Natural killer cell (primary cell): Measurements from ENCODE around the gene CHCHD3. TPM values are rescaled to one million over a fixed set of nuclear protein-coding genes. Genes with fewer than 3 reads are reported as not detected.

ENCODE experiments used
- ATAC-seq, 3 donors: fragments of 150-1000 bp in 2 of 3; fragments of 200-7000 bp in 1 of 3; cut with Tn5 transposase; 1 replicate in 1 of 3; 2 replicates in 2 of 3; pipeline ENCODE4 v1.10.0; 2021; ENCODE audit warnings: mild to moderate bottlenecking in 2 of 3, moderate library complexity in 2 of 3
- DNase-seq, 2 donors: peaks; one replicate each; pipeline versions ENCODE4 v3.0.0 to v3.0.0-alpha.2; 2013 to 2021; ENCODE audit warnings: mixed read lengths in 1 of 2
- H3K27ac ChIP-seq: one replicate; pipeline ENCODE4 v1.5.1; 2013; ENCODE audit warnings: mild to moderate bottlenecking, low read length
- H3K27me3 ChIP-seq: one replicate; pipeline ENCODE4 v1.6.1; 2013; ENCODE audit warnings: low read length; ENCODE audit not compliant: control insufficient read depth, insufficient read depth
- H3K36me3 ChIP-seq: one replicate; pipeline ENCODE4 v1.6.1; 2013; ENCODE audit warnings: low read length; ENCODE audit not compliant: control insufficient read depth, insufficient read depth
- H3K4me1 ChIP-seq: one replicate; pipeline ENCODE4 v1.6.1; 2013; ENCODE audit warnings: low read length; ENCODE audit not compliant: control insufficient read depth, insufficient read depth
- H3K4me3 ChIP-seq: one replicate; pipeline ENCODE4 v1.5.1; 2013; ENCODE audit warnings: low read length
- H3K9me3 ChIP-seq: one replicate; pipeline ENCODE4 v1.6.1; 2013; ENCODE audit warnings: low read length; ENCODE audit not compliant: control insufficient read depth, insufficient read depth
- H3K27ac Mint-ChIP-seq, 2 donors: one replicate each; pipeline ENCODE4 v1.8.0; 2022; ENCODE audit warnings: mild to moderate bottlenecking in 2 of 2, mixed read lengths in 2 of 2, moderate library complexity in 1 of 2
- H3K27me3 Mint-ChIP-seq, 2 donors: one replicate each; pipeline ENCODE4 v1.8.0; 2022; ENCODE audit warnings: low read depth in 2 of 2, mixed read lengths in 2 of 2
- H3K36me3 Mint-ChIP-seq: one replicate; pipeline ENCODE4 v1.8.0; 2022; ENCODE audit warnings: mixed read lengths
- H3K4me1 Mint-ChIP-seq, 2 donors: one replicate each; pipeline ENCODE4 v1.8.0; 2022; ENCODE audit warnings: mixed read lengths in 2 of 2
- H3K4me3 Mint-ChIP-seq: one replicate; pipeline ENCODE4 v1.8.0; 2022; ENCODE audit warnings: mild to moderate bottlenecking, moderate library complexity, mixed read lengths
- H3K9me3 Mint-ChIP-seq, 2 donors: one replicate each; pipeline ENCODE4 v1.8.0; 2022; ENCODE audit warnings: mixed read lengths in 2 of 2
- CTCF ChIP-seq: fragments of 200-600 bp; IDR thresholded peaks from one replicate; pipeline ENCODE4 v1.8.0; 2022; ENCODE audit warnings: antibody characterized with exemption
- WGBS: methylation state at CpG from one replicate; pipeline ENCODE4 v1.1.7; 2013; ENCODE audit warnings: missing lambda C conversion rate; ENCODE audit not compliant: insufficient coverage; 5-methylcytosine and 5-hydroxymethylcytosine counted together
- intact Hi-C: fragments of 100-400 bp; cut with micrococcal nuclease; formaldehyde crosslinking; loops from one replicate; pipeline ENCODE4 v1.14.2; 2022
- total RNA-seq, 4 donors: library from RNA; stranded (reverse); fragments of 120-200 nt in 1 of 4; gene quantifications; one replicate each; pipeline versions ENCODE4 v1.2.3 to v1.2.4, GENCODE V29; 2013 to 2022

Gene CHCHD3
- total RNA-seq, 3 donors from 2014 or later (not counting 1 experiment from before 2014, with no cell fraction given): 35.2 to 41.0 (median 35.9) TPM

GRCh38 chr7:133060004-133060403, 21.9 kb downstream of the CHCHD3 start:
- H3K27me3 ChIP-seq: no peaks in the 10 kb centered on the region
- H3K4me1 ChIP-seq: no peaks in the 10 kb centered on the region
- Mint-ChIP-seq H3K4me1 (peaks cover 36 to 38% of the 10 kb centered on the region in 2 donors), H3K27me3 (no peaks in the 10 kb centered on the region), H3K36me3 (no peaks in the 10 kb centered on the region), H3K9me3 (no peaks in the 10 kb centered on the region), H3K27ac (no peak overlapping the region), H3K4me3 (no peak overlapping the region)
- ATAC-seq: no peak
- no peak for TF ChIP-seq CTCF
- DNase-seq: no peak
- H3K4me3 ChIP-seq: no peak overlapping the region
- no peaks in the 10 kb centered on the region for H3K9me3 ChIP-seq
- WGBS: 82% methylated on average over 6 of the region's 6 CpGs
- intact Hi-C loops: no loop called here
- H3K27ac ChIP-seq: no peak overlapping the region
- H3K36me3 ChIP-seq: no peaks in the 10 kb centered on the region

- no peak overlapping the region for H3K27ac Mint-ChIP-seq
- H3K36me3 Mint-ChIP-seq: no peaks in the 10 kb centered on the region
- no peak overlapping the region for H3K4me3 Mint-ChIP-seq
- intact Hi-C loops: no loop called here
- ATAC-seq: no peak
- no peaks in the 10 kb centered on the region for H3K9me3 ChIP-seq
- H3K36me3 ChIP-seq: no peaks in the 10 kb centered on the region
- H3K4me1 ChIP-seq: no peaks in the 10 kb centered on the region
- peaks cover 40 to 42% of the 10 kb centered on the region in 2 donors for H3K4me1 Mint-ChIP-seq
- no peak overlapping the region for H3K27ac ChIP-seq
- H3K27me3 Mint-ChIP-seq: no peaks in the 10 kb centered on the region
- no peak for TF ChIP-seq CTCF
- 88% methylated on average over 2 of the region's 6 CpGs for WGBS
- H3K4me3 ChIP-seq: no peak overlapping the region
- DNase-seq: no peak
- no peaks in the 10 kb centered on the region for H3K27me3 ChIP-seq
- H3K9me3 Mint-ChIP-seq: no peaks in the 10 kb centered on the region
Observed at GRCh38 chr7:133059263-133059662, 22.6 kb downstream of the CHCHD3 start.

- peaks cover 49 to 58% of the 10 kb centered on the region in 2 donors for H3K4me1 Mint-ChIP-seq
- H3K4me3 ChIP-seq: no peak overlapping the region
- H3K27me3 Mint-ChIP-seq: no peaks in the 10 kb centered on the region
- WGBS: 93% methylated on average over 4 of the region's 4 CpGs
- H3K36me3 Mint-ChIP-seq: no peaks in the 10 kb centered on the region
- no peak for DNase-seq
- no peak for TF ChIP-seq CTCF
- H3K9me3 Mint-ChIP-seq: no peaks in the 10 kb centered on the region
- no peak overlapping the region for H3K27ac Mint-ChIP-seq
- H3K4me3 Mint-ChIP-seq: no peak overlapping the region
- H3K27ac ChIP-seq: no peak overlapping the region
- no peaks in the 10 kb centered on the region for H3K36me3 ChIP-seq
- ATAC-seq: no peak
- intact Hi-C loops: no loop called here
- H3K27me3 ChIP-seq: no peaks in the 10 kb centered on the region
- H3K4me1 ChIP-seq: no peaks in the 10 kb centered on the region
- no peaks in the 10 kb centered on the region for H3K9me3 ChIP-seq
Observed at GRCh38 chr7:133056370-133057238, 25.3 kb downstream of the CHCHD3 start.
